ENCODE data around the gene AIG1.
A peak's percentile ranks its signal among the peaks of the same experiment; 100 is the strongest.
"Not testable (repeated sequence)": the region's sequence is repeated elsewhere in the genome, so short reads cannot be mapped to it uniquely, and the experiment has no call there.

AIG1 gene

GRCh38 chr6:143229400-143229799, 168.7 kb downstream of the AIG1 start:
- no peaks in the 10 kb centered on the region for H3K36me3 Mint-ChIP-seq
- CTCF ChIA-PET, result no interaction called here
- no peak overlapping the region for H3K27ac Mint-ChIP-seq
- DNase-seq, result no peak
- H3K9me3 Mint-ChIP-seq, result no peaks in the 10 kb centered on the region
- no peak overlapping the region for H3K4me3 Mint-ChIP-seq
- H3K4me1 Mint-ChIP-seq, result no peaks in the 10 kb centered on the region
- no peaks in the 10 kb centered on the region for H3K27me3 Mint-ChIP-seq

GRCh38 chr6:143232849-143233248, 172.2 kb downstream of the AIG1 start:
- peak; percentile 43 for DNase-seq
- Mint-ChIP-seq H3K9me3 (no peaks in the 10 kb centered on the region), H3K27me3 (no peaks in the 10 kb centered on the region), H3K27ac (no peak overlapping the region), H3K4me1 (no peaks in the 10 kb centered on the region), H3K36me3 (no peaks in the 10 kb centered on the region), H3K4me3 (no peak overlapping the region)
- CTCF ChIA-PET, result interaction anchor here (0.7 to 2.2 kb wide), 8 partner anchors 8 to 781 kb away, joined by 3 to 20 read pairs (median 4); no protein-coding TSS in a partner anchor

GRCh38 chr6:143233554-143234285, 173.0 kb downstream of the AIG1 start:
- CTCF ChIA-PET, result interaction anchor here (0.8 to 2.2 kb wide), 3 partner anchors 193 to 679 kb away, joined by 3 to 20 read pairs (median 3); no protein-coding TSS in a partner anchor
- no peak for DNase-seq

GRCh38 chr6:143234734-143235133, 174.0 kb downstream of the AIG1 start:
- Mint-ChIP-seq H3K9me3 (no peaks in the 10 kb centered on the region), H3K27me3 (no peaks in the 10 kb centered on the region), H3K36me3 (no peaks in the 10 kb centered on the region), H3K4me1 (no peaks in the 10 kb centered on the region), H3K27ac (no peak overlapping the region), H3K4me3 (no peak overlapping the region)
- DNase-seq, result no peak
- CTCF ChIA-PET, result no interaction called here

More at GRCh38 chr6:143233554-143234285, 173.0 kb downstream of the AIG1 start:
- H3K4me3 Mint-ChIP-seq, result no peak overlapping the region
- no peaks in the 10 kb centered on the region for H3K4me1 Mint-ChIP-seq
- H3K27ac Mint-ChIP-seq, result no peak overlapping the region
- no peaks in the 10 kb centered on the region for H3K9me3 Mint-ChIP-seq
- no peaks in the 10 kb centered on the region for H3K36me3 Mint-ChIP-seq
- no peaks in the 10 kb centered on the region for H3K27me3 Mint-ChIP-seq

- CTCF ChIA-PET, result interaction anchor here (1.5 kb wide), 1 partner anchor 189 kb away, joined by 3 read pairs; no protein-coding TSS in a partner anchor
- Mint-ChIP-seq H3K27ac (no peak overlapping the region), H3K4me1 (no peaks in the 10 kb centered on the region), H3K9me3 (no peaks in the 10 kb centered on the region), H3K4me3 (no peak overlapping the region), H3K36me3 (no peaks in the 10 kb centered on the region), H3K27me3 (no peaks in the 10 kb centered on the region)
- no peak for DNase-seq
These were observed 175.6 kb downstream of the AIG1 start for GRCh38 chr6:143236151-143236798.

GRCh38 chr6:143238306-143238705, 177.6 kb downstream of the AIG1 start:
- no peaks in the 10 kb centered on the region for H3K4me1 Mint-ChIP-seq
- DNase-seq, result no peak
- no peaks in the 10 kb centered on the region for H3K27me3 Mint-ChIP-seq
- H3K4me3 Mint-ChIP-seq, result no peak overlapping the region
- CTCF ChIA-PET, result no interaction called here
- H3K36me3 Mint-ChIP-seq, result no peaks in the 10 kb centered on the region
- H3K9me3 Mint-ChIP-seq, result no peaks in the 10 kb centered on the region
- H3K27ac Mint-ChIP-seq, result no peak overlapping the region

GRCh38 chr6:143241111-143241510, 180.4 kb downstream of the AIG1 start:
- H3K27ac Mint-ChIP-seq, result no peak overlapping the region
- CTCF ChIA-PET, result interaction anchor here (2.0 kb wide), 1 partner anchor 8 kb away, joined by 5 read pairs; no protein-coding TSS in a partner anchor
- no peaks in the 10 kb centered on the region for H3K36me3 Mint-ChIP-seq
- no peaks in the 10 kb centered on the region for H3K9me3 Mint-ChIP-seq
- H3K4me1 Mint-ChIP-seq, result no peaks in the 10 kb centered on the region
- no peak for DNase-seq
- no peak overlapping the region for H3K4me3 Mint-ChIP-seq
- H3K27me3 Mint-ChIP-seq, result no peaks in the 10 kb centered on the region

- DNase-seq, result no peak
- Mint-ChIP-seq H3K27me3 (no peaks in the 10 kb centered on the region), H3K4me3 (no peak overlapping the region), H3K27ac (no peak overlapping the region), H3K9me3 (no peaks in the 10 kb centered on the region), H3K36me3 (no peaks in the 10 kb centered on the region), H3K4me1 (no peaks in the 10 kb centered on the region)
- CTCF ChIA-PET, result interaction anchor here (2.0 kb wide), 1 partner anchor 9 kb away, joined by 5 read pairs; no protein-coding TSS in a partner anchor
These were observed 181.2 kb downstream of the AIG1 start for GRCh38 chr6:143241911-143242310.

- Mint-ChIP-seq H3K4me3 (no peak overlapping the region), H3K4me1 (no peaks in the 10 kb centered on the region), H3K27me3 (no peaks in the 10 kb centered on the region), H3K27ac (no peak overlapping the region), H3K36me3 (no peaks in the 10 kb centered on the region), H3K9me3 (no peaks in the 10 kb centered on the region)
- no peak for DNase-seq
- CTCF ChIA-PET, result no interaction called here
These were observed 183.1 kb downstream of the AIG1 start for GRCh38 chr6:143243786-143244185.

GRCh38 chr6:143245656-143246055, 185.0 kb downstream of the AIG1 start:
- Mint-ChIP-seq H3K9me3 (no peaks in the 10 kb centered on the region), H3K27ac (no peak overlapping the region), H3K27me3 (no peaks in the 10 kb centered on the region), H3K4me3 (no peak overlapping the region), H3K4me1 (no peaks in the 10 kb centered on the region), H3K36me3 (no peaks in the 10 kb centered on the region)
- CTCF ChIA-PET, result no interaction called here
- DNase-seq, result no peak

GRCh38 chr6:143246166-143246775, 185.6 kb downstream of the AIG1 start:
- H3K27me3 Mint-ChIP-seq, H3K27ac Mint-ChIP-seq, CTCF ChIA-PET, H3K36me3 Mint-ChIP-seq, H3K9me3 Mint-ChIP-seq, H3K4me1 Mint-ChIP-seq, DNase-seq, H3K4me3 Mint-ChIP-seq: not testable (repeated sequence)

- Mint-ChIP-seq H3K27me3 (no peaks in the 10 kb centered on the region), H3K9me3 (no peaks in the 10 kb centered on the region), H3K27ac (no peak overlapping the region), H3K36me3 (no peaks in the 10 kb centered on the region), H3K4me1 (no peaks in the 10 kb centered on the region), H3K4me3 (no peak overlapping the region)
- DNase-seq, result no peak
- CTCF ChIA-PET, result no interaction called here
These were observed 186.9 kb downstream of the AIG1 start for GRCh38 chr6:143247586-143247985.

GRCh38 chr6:143248359-143248758, 187.7 kb downstream of the AIG1 start:
- Mint-ChIP-seq H3K27me3 (no peaks in the 10 kb centered on the region), H3K4me3 (no peak overlapping the region), H3K36me3 (no peaks in the 10 kb centered on the region), H3K27ac (no peak overlapping the region), H3K4me1 (no peaks in the 10 kb centered on the region), H3K9me3 (no peaks in the 10 kb centered on the region)
- DNase-seq, result no peak
- CTCF ChIA-PET, result interaction anchor here (1.1 kb wide), 1 partner anchor 16 kb away, joined by 3 read pairs; no protein-coding TSS in a partner anchor

- Mint-ChIP-seq H3K27ac (no peak overlapping the region), H3K27me3 (no peaks in the 10 kb centered on the region), H3K4me1 (no peaks in the 10 kb centered on the region), H3K4me3 (no peak overlapping the region), H3K9me3 (no peaks in the 10 kb centered on the region), H3K36me3 (no peaks in the 10 kb centered on the region)
- CTCF ChIA-PET, result no interaction called here
- DNase-seq, result no peak
These were observed 190.6 kb downstream of the AIG1 start for GRCh38 chr6:143251288-143251687.

- H3K9me3 Mint-ChIP-seq, result no peaks in the 10 kb centered on the region
- no peak overlapping the region for H3K27ac Mint-ChIP-seq
- H3K4me1 Mint-ChIP-seq, result no peaks in the 10 kb centered on the region
- no peaks in the 10 kb centered on the region for H3K27me3 Mint-ChIP-seq
- no peaks in the 10 kb centered on the region for H3K36me3 Mint-ChIP-seq
- CTCF ChIA-PET, result no interaction called here
- no peak overlapping the region for H3K4me3 Mint-ChIP-seq
- DNase-seq, result no peak
These were observed 192.3 kb downstream of the AIG1 start for GRCh38 chr6:143252961-143253360.

Data from activated naive CD4-positive, alpha-beta T cell treated with anti-CD3 and anti-CD28 coated beads, Interleukin-2, amount 10 ng/mL, durations not matched to agents 7 days and 5 days (primary cell).